Muscle of back (tissue), 13 donors: Measurements from ENCODE around the gene LENG8. TPM values are rescaled to one million over a fixed set of nuclear protein-coding genes. Genes with fewer than 3 reads are reported as not detected.

Source experiments
- DNase-seq, 3 donors: peaks; one replicate each; pipeline versions ENCODE4 v3.0.0 to v3.0.0-alpha.2; 2013
- long read RNA-seq, 9 donors: transcript quantifications; one replicate each; lab custom pipeline, GENCODE V29; 2026
- polyA plus RNA-seq, 10 donors: library from polyadenylated mRNA; unstranded; fragments of 120-200 nt; gene quantifications; one replicate each; pipeline ENCODE4 v1.2.1, GENCODE V29; 2013; ENCODE audit not compliant: insufficient read length in 10 of 10

Gene LENG8
- 100 to 1,000 TPM in 3 of 10 donors, 10 to 100 TPM in 7; 51.0 to 156 (median 85.9) TPM for polyA plus RNA-seq
- long read RNA-seq, donor 1, partial matches to known transcripts = 6 of 6 reads
- long read RNA-seq, donor 1, other reads (novel, unspliced or antisense) = 0 of 6 reads
- long read RNA-seq, donor 2, partial matches to known transcripts = 8 of 8 reads
- long read RNA-seq, donor 2, other reads (novel, unspliced or antisense) = 0 of 8 reads
- long read RNA-seq, donor 3 = 0 reads
- long read RNA-seq, donor 4, partial matches to known transcripts = 0 of 1 reads
- long read RNA-seq, donor 4, other reads (novel, unspliced or antisense) = 0 of 1 reads
- long read RNA-seq, donor 5, partial matches to known transcripts = 60 of 63 reads
- long read RNA-seq, donor 5, other reads (novel, unspliced or antisense) = 0 of 63 reads
- long read RNA-seq, donor 6, partial matches to known transcripts = 12 of 19 reads
- long read RNA-seq, donor 6, other reads (novel, unspliced or antisense) = 5 of 19 reads
- long read RNA-seq, donor 7, full-length matches to known transcripts = 9 of 70 reads
- long read RNA-seq, donor 7, partial matches to known transcripts = 51 of 70 reads
- long read RNA-seq, donor 7, other reads (novel, unspliced or antisense) = 10 of 70 reads
- long read RNA-seq, donor 8, partial matches to known transcripts = 12 of 14 reads
- long read RNA-seq, donor 8, other reads (novel, unspliced or antisense) = 0 of 14 reads
- long read RNA-seq, donor 9 = 0 reads

DNA sequence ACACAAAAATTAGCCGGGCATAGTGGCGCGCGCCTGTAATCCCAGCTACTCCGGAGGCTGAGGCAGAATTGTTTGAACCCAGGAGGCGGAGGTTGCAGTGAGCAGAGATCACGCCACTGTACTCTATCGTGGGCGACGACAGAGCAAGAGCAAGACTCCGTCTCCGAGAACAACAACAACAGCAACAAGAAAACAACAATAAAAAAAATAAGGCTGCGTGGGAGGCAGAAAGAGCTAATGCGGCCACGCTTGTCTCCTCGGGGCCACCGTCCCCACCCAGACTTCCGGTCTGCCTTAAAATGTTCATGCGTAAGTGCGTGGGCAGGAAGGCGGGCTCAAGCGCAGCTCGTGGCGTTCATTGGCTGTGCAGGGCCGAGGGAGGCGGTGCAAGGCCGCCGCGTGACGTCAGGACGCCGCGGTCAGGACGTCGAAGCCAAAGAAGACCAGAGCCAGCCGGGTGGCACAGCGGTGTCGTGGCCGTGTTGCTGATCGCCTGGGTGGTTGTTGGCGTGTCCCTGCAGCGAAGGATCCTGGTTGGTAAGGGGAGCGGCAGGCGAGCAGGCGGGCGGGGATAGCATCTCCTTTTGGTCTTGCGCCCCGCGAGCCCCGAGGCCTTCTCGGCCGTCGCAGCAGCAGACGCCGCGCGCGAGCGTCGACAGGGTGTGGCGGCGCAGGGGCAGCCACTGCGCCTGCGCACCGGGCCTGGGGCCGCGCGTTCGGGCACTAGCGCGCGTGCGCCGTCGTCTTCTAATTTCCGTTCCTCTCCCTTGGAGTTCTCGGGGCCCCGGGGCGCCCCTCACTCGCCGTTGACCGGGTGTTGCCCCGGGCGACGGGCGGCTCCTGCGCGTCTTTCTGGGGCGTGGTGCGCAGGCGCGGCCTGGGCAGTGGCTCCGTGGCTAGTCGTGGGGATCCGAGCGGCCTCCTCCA lies at the start of gene LENG8:
Gene LENG8 (plus strand): TSS at position 426 of the 927 bp plus-strand sequence. CDS start 2,146 bp downstream, outside the sequence.
- DNase-seq = peak; percentile 98 to 100 (median 99)

DNA sequence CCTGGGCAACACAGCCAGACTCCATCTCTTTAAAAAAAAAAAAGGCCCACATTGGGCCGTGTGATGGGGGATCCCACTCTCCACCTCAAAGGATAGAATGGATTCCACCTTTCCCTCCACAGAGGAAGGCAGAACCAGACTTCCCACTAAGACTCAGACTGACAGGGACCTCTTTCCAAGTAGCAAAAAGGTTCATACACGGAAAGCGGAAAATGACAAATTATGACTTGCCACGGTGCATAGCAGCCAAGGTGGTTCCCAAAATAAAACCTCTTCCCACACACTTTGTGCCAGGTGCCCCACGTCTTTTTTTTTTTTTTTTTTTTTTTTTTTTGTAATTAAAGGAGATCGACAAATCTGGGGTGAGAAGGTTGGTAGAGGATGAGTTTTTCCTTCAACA lies 48.1 kb upstream of the LENG8 start:
- no peak for DNase-seq

DNA sequence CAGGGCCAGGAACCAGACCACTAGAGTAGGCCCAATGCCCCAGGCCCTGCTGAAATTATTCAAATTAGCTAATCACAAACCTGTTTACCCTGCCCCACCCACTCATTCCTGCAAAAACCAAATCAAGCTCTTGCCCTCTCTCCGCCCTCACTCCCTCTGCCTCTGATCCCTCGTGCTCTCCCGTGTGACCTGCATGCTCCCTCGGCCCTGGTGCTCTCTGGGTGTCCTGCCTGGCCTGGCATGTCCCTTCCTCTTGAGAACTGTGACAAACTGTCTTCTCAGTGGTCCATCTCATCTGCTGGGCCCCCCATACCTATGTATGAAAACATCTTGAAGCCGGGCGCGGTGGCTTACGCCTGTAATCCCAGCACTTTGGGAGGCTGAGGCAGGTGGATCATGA lies 45.9 kb upstream of the LENG8 start:
- no peak for DNase-seq

DNA sequence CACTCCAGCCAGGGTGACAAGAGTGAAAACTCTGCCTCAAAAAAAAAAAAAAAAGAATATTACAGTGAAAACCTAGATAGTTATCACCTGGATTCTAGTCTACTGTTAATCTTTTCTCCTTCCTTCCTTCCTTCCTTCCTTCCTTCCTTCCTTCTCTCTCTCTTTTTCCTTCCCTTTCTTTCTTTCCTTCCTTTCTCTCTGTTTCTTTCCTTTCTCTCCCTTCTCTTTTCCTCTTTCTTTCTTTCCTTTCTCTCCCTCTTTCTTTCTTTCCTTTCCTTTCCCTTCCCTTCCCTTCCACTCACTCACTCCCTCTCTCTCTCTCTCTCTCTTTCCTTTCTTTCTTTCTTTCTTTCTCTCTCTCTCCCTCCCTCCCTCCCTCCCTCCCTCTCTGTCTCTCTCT lies 43.4 kb upstream of the LENG8 start:
- no peak for DNase-seq

DNA sequence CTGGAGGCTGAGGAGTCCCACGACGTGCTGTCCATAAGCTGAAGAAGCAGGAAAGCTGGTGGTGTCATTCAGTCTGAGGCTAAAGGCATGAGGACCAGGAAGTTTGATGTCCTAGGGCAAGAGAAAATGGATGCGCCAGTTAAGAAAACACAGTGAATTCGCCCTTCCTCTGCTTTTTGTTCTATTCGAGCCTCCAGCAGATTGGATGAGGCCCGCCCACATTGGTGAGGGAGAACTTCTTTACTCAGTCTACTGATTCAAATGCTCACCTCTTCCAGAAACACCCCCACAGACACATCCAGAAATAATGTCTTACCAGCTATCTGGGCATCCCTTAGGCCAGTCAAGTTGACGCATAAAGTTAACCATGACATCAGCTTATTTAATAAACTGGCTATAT lies 41.2 kb upstream of the LENG8 start:
- no peak for DNase-seq

DNA sequence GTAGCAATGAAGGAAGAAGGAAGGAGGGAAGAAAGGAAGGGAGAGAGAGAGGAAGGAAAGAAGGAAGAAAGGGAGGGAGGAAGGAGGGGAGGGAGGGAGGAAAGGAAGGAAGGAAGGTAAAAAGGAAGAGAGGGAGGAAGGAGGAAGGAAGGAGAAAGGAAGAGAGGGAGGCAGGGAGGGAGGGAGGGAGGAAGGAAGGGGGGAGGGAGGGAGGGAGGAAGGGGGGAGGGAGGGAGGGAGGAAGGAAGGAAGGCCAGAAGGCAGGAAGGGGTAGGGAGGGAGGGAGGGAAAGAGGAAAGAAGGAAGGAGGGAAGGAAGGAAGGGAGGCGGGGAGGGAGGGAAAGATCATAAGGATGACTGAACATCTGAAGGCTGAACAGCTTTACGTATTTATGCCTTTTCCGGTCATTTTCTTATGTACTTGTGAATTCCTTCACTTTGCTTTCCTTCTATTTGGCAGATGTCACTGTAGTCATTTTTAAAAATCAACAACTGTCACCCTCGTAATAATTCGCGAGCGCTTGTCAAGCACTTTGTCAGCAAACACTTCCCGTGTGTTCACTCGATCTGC lies 40.5 kb upstream of the LENG8 start:
- DNase-seq = no peak

DNA sequence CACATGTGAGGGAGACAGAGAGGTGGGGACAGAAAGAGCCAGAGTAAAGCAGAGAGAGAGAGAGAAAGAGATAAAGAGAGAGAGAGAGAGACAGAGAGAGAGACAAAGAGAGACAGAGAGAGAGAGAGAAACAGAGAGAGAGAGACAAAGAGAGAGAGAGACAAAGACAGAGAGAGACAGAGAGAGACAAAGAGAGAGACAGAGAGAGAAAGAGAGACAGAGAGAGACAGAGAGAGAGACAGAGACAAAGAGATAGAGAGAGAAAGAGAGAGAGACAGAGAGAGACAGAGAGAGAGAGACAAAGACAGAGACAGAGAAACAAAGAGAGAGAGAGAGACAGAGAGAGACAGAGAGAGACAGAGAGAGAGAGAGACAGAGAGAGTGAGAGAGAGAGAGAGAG lies 38.0 kb upstream of the LENG8 start:
- DNase-seq = no peak

DNA sequence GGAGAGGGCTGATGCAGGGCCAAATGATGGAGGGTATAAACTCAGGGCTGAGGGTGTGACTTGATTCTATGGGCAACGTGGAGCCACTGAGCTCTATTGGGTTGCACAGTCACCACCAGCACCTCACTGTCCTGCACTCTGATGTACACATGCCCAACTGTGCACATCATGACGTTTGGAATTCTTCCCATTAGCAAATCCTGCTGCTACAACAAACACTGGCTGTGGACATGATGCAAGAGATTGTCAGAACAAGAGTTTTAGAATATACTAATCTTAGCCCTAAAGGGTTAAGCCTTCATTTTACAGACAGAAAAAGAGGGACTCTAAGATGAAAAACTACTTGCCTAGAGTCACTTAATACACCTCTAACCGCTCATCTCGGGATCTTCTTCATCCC lies 36.1 kb upstream of the LENG8 start:
- DNase-seq = no peak

DNA sequence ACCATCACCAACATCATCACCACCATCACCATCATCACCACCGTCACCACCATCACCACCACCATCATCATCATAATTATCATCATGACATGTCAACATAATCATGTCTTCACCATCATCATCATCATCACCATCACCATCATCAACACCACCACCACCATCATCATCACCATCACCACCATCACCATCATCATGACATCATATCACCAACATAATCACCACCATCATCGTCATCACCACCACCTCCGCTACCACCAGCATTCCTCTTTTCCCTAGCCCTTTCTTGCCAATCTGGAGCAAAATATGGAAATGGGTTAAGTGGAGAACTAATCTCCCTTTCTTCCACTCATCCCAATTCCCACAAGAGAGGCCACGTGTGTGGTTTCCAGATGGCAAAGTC lies 34.8 kb upstream of the LENG8 start:
- DNase-seq = no peak

DNA sequence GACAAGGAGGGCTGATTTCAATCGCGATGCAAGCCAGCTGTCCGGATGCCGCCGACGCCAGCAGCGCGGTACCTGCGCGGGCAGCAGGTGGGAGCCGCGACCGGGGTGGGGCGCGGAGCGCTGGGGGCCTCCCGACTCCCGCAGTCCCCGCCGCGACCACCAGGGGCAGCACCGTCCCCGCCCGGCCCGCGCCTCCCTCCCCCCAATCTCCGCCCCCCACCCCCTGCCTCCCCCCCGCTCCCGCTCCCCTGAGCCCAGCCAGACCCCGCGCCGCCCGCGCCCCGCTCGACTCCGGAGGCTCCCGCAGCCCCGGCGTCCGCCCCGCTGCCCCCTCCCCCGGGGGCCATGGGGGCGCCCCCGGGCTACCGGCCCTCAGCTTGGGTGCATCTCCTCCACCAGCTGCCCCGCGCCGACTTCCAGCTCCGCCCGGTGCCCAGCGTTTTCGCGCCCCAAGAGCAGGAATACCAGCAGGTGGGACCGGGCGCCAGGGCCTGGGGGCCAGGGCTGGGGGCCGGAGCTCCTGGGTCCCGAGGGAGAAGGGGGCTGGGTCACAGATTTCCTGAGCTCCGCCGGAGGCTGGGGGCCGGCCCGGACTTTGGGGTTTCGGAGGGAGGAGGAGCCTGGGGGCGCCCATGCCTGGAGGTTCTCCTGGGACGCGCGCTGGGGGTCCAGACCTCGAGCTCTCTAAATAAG lies 33.6 kb upstream of the LENG8 start, which contains the start of gene TTYH1:
Gene TTYH1 (plus strand): TSS at position 257 of the 693 bp plus-strand sequence. CDS start 89 bp downstream, at position 346.
- no peak for DNase-seq

DNA sequence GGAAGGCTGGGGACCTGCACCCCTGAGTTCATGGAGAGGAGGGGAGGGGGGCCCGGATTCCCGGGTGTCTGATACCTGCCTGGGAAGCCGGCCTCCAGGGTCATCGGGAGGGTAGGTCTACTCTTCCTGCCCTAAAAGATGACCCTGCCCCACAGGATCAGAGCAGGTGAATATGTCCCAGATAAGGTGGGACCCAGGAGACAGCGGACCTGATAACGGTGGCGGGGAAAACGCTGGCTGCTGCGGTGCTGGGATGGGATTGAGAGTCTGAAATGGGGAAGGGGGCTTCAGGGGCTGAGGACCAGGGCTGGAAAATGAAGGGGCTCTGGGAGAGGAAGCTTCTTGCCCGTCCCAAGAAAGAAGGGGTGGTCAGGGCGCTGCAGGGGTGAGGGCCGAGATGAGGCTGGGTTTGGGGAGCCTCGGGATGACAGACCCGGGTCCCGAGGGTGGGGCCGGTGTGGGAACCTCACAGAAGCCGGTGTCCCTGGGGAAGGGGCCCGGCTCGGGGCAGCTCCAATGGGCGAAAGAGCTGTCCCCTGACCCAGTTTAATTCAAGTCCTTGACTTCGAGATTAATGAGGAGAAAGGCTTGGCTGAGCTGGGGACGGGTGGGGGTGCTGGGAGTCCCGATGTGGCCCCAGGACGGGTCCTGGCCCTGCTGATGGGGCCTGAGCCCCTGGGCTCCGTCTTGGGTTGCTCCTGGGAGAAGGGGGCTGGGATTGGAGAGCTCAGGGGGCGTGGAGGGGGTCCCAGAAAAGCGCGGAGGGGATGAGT lies 32.9 kb upstream of the LENG8 start:
- no peak for DNase-seq

DNA sequence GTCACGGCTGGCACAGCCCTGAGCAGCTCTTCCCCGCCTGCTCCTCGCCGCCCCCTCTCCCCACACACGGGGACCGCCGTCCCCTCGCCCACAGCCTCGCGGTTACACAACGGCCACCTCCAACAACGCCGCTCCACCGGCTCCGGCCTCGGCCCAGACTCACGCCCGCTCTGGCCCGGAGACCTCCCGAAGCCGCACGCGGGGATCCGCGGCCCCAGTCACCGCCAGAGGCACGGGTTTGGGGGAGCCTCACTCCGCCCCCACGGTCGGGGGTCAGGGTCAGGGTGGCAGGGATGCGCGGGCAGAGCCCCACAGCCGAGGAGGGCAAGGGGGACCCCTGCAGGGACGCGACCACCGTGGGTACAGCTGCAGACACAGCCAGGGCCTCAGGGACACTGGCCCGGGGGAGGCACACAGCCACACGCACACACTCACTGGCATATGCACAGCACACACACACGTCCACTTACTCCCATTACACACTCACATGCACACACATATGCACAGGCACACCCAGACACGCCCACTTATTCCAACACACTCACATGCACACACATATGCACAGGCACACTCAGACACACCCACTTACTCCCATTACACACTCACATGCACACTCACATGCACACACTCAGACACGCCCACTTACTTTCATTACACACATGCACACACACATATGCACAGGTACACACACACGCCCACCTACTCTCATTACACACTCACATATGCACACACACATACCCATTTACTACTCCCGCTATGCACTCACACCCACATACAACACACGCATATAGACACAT lies 32.1 kb upstream of the LENG8 start:
- DNase-seq = no peak

DNA sequence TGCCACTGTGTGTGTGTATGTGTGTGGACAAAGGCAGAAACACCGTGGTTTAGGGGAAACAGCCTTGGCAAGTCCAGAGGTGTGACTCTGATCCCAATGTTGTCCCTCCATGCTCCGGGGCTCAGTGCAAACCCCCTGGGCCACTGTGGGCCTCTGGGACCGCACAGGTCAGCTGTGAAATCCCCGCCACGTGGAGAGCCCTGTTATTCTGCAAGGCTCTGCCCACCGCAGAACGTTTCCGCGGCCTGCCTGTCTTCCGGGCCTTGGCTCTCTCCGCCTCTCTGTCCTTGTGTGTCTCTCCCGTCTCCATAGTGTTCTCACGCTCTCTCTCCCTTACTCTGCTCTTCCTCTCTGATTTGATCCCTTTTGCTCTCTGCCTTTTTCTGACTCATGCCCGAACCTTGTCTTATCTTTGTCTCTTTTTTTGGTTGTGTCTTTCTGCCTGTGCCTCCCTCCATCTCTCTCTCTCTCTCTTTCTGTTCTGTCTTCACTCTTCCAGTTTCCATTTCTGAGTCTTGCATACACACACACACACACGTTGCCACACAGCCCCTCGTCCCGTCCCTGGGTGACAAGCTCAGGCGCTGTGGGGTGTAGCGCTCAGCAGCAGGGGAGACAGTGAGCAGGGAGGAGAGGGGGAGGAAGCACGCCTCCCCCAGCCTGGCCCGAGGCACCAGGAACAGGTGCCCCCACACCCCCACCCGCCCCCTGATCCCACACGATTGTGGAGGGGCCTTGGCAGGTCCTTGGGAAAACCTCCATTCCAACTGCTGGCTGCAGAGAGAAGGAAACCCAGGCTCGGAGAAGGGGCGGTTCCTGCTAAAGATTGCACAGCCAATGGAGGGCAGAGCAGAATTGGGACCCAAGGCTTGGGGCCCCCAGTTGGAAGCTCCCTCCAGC lies 30.7 kb upstream of the LENG8 start:
- peak in 1 of 3 donors; percentile 54 for DNase-seq

DNA sequence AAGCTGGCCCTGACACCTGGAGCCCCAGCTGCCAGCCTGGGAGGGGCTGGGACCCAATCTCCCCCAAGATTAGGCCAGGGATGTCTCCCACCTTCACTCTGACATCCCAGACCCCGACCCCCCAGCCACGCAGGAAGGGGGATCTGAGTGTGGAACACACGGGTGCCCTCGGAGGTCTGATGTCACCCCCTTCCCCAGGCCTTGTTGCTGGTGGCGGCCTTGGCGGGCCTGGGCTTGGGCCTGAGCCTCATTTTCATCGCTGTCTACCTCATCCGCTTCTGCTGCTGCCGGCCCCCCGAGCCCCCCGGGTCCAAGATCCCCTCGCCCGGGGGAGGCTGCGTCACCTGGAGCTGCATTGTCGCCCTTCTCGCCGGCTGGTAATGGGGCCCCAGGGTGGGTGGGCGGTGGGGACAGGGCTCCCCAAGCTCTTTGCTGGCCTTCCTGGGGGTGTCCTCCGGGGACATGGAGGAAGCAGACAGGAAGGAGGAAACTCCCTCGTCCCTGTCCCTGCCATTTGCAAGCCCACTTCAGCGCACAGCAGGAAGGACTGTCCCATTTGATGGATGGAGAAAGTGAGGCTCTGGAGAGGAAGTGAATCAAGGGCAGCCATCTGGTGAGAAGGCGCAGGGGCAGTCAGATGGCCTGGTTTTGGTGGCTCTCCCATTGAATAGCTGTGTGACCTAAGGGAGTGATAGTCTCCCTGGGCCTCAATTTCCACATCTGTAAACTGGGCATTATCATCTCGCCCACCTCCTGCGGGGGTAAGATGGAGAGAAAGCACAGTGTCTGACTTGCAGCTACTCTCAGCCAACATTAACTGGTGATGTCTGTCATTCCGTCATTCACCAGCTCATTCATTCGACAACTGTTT lies 29.8 kb upstream of the LENG8 start:
- DNase-seq = no peak

DNA sequence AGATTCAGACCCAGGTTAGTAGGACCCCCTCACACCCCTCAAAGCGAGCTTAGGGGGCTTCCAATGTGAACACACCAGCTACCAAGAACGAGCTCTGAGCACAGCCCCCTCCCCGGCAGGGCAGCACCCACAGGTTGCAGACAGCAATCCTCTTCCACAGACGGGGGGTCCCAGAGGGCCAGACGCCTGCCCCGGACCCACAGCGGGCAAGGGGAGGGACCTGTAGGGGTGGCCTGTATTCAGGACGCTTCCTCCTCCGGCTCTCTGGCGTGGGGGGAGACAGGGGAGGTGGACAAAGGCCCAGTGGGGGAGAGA lies 29.0 kb upstream of the LENG8 start:
- no peak for DNase-seq

DNA sequence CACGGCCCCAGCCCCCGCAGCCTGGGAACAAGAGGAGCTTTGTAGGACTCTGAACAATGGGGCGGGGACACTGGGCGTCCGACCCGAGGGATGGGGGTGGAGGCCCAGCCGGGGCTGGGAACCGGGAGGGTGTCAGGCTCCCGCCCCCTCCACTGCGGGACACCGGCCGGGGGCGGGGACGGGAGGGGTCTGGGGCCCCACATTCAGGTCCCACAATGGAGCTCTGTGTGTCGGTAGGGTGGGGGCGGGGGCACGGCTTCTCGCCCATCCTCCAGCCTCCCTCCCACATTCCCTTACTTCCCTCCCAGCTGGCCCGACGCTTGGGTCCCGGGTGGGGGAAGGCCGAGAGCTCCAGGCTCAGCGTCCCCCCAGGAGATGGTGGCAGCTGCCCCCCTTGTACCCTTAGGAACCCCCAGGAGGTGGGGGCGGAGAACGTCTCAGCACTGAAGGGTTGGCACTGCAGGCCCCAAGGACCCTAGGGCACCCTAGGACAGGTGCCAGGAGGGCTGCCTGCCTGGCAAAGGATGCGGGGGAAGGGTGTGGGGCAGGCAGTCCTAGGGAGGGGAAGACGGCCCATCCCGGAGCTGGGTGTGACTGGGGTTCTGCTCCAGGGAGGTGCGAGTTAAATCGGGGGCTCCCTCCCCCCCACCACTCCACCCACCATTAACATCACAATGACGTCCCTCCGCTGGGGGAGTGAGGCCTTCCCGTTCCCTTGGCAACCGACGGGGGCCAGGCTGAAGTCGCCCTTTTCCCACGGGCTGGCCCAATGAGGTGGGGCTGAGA lies 28.4 kb upstream of the LENG8 start:
- DNase-seq = peak in 2 of 3 donors; percentile 32 to 67

DNA sequence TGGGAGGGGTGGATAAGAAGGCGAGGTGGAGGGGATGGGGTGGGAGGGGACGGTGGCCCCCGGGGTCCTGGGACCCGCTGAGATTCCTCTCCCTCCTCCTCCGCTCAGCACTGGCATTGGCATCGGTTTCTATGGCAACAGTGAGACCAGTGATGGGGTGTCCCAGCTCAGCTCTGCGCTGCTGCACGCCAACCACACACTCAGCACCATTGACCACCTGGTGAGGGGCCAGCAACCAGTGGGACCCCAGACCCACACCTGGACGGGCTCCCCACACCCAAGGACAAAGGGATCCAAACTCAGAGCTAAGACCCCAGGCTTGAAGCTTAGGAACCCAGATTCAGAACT lies 27.9 kb upstream of the LENG8 start:
- no peak for DNase-seq
